ENCODE measurements around the gene XBP1. TPM values are rescaled to one million over a fixed set of nuclear protein-coding genes. Genes with fewer than 3 reads are reported as not detected.

The XBP1 gene
- total and polyA plus RNA-seq, 2 of the 8 experiments (the other 6 are each of a cell fraction or from before 2014, with no cell fraction given), result 99.8 to 131 TPM

DNA sequence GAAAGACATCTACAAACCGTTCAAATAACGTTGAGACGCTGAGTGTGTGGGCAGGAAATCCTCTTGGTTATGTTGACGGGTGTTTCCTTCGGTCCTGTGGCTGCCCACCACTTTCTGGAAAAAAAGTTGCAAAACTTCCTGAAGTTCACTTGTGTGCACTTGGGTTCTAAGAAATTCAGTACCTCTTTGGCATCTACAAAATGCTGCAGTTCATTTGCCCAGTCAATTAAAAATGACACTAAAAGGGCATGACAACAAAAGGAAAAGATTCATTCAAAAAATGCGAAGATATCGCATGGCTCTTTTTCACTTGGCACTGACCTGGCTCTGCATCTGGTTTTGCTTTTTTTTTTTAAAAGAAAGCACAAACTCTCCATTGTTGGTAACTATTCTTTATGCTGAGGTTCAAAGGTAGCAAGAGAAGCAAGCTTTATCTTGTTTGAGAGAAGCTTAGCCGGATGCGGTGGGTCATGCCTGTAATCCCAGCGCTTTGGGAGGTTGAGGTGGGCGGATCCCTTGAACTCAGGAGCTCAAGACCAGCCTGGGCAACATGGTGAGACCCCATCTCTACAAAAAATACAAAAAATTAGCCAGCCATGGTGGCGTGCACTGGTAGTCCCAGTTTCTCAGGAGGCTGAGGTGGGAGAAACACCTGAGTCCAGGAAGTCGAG, 10.6 kb upstream of the XBP1 start (continued):
- TF ChIP-seq, protein P1, sequence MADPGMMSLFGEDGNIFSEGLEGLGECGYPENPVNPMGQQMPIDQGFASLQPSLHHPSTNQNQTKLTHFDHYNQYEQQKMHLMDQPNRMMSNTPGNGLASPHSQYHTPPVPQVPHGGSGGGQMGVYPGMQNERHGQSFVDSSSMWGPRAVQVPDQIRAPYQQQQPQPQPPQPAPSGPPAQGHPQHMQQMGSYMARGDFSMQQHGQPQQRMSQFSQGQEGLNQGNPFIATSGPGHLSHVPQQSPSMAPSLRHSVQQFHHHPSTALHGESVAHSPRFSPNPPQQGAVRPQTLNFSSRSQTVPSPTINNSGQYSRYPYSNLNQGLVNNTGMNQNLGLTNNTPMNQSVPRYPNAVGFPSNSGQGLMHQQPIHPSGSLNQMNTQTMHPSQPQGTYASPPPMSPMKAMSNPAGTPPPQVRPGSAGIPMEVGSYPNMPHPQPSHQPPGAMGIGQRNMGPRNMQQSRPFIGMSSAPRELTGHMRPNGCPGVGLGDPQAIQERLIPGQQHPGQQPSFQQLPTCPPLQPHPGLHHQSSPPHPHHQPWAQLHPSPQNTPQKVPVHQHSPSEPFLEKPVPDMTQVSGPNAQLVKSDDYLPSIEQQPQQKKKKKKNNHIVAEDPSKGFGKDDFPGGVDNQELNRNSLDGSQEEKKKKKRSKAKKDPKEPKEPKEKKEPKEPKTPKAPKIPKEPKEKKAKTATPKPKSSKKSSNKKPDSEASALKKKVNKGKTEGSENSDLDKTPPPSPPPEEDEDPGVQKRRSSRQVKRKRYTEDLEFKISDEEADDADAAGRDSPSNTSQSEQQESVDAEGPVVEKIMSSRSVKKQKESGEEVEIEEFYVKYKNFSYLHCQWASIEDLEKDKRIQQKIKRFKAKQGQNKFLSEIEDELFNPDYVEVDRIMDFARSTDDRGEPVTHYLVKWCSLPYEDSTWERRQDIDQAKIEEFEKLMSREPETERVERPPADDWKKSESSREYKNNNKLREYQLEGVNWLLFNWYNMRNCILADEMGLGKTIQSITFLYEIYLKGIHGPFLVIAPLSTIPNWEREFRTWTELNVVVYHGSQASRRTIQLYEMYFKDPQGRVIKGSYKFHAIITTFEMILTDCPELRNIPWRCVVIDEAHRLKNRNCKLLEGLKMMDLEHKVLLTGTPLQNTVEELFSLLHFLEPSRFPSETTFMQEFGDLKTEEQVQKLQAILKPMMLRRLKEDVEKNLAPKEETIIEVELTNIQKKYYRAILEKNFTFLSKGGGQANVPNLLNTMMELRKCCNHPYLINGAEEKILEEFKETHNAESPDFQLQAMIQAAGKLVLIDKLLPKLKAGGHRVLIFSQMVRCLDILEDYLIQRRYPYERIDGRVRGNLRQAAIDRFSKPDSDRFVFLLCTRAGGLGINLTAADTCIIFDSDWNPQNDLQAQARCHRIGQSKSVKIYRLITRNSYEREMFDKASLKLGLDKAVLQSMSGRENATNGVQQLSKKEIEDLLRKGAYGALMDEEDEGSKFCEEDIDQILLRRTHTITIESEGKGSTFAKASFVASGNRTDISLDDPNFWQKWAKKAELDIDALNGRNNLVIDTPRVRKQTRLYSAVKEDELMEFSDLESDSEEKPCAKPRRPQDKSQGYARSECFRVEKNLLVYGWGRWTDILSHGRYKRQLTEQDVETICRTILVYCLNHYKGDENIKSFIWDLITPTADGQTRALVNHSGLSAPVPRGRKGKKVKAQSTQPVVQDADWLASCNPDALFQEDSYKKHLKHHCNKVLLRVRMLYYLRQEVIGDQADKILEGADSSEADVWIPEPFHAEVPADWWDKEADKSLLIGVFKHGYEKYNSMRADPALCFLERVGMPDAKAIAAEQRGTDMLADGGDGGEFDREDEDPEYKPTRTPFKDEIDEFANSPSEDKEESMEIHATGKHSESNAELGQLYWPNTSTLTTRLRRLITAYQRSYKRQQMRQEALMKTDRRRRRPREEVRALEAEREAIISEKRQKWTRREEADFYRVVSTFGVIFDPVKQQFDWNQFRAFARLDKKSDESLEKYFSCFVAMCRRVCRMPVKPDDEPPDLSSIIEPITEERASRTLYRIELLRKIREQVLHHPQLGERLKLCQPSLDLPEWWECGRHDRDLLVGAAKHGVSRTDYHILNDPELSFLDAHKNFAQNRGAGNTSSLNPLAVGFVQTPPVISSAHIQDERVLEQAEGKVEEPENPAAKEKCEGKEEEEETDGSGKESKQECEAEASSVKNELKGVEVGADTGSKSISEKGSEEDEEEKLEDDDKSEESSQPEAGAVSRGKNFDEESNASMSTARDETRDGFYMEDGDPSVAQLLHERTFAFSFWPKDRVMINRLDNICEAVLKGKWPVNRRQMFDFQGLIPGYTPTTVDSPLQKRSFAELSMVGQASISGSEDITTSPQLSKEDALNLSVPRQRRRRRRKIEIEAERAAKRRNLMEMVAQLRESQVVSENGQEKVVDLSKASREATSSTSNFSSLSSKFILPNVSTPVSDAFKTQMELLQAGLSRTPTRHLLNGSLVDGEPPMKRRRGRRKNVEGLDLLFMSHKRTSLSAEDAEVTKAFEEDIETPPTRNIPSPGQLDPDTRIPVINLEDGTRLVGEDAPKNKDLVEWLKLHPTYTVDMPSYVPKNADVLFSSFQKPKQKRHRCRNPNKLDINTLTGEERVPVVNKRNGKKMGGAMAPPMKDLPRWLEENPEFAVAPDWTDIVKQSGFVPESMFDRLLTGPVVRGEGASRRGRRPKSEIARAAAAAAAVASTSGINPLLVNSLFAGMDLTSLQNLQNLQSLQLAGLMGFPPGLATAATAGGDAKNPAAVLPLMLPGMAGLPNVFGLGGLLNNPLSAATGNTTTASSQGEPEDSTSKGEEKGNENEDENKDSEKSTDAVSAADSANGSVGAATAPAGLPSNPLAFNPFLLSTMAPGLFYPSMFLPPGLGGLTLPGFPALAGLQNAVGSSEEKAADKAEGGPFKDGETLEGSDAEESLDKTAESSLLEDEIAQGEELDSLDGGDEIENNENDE (IDR thresholded peaks at IDR 0.05; ENCODE audit: insufficient replicate concordance, low read length), result no peak
- TF ChIP-seq RNF2 (IDR thresholded peaks at IDR 0.05; ENCODE audit: borderline replicate concordance, low read depth, low read length, missing control alignments, poor library complexity, severe bottlenecking) (no peak), ASH2L (IDR thresholded peaks at IDR 0.05; ENCODE audit: low read length) (no peak), HDAC2 (IDR thresholded peaks at IDR 0.05; ENCODE audit: borderline replicate concordance in 1 of 2, low read depth in 2 of 2, low read length in 2 of 2) (no peak), TAF7 (optimal IDR thresholded peaks at IDR 0.05; ENCODE audit: borderline replicate concordance, low read depth, low read length) (no peak), NANOG (IDR thresholded peaks at IDR 0.05; ENCODE audit: insufficient read depth, low read depth, low read length, poor library complexity, severe bottlenecking) (no peak), PHF8 (conservative IDR thresholded peaks at IDR 0.05; ENCODE audit: low read depth, low read length) (no peak)
- TF ChIP-seq, protein P2, sequence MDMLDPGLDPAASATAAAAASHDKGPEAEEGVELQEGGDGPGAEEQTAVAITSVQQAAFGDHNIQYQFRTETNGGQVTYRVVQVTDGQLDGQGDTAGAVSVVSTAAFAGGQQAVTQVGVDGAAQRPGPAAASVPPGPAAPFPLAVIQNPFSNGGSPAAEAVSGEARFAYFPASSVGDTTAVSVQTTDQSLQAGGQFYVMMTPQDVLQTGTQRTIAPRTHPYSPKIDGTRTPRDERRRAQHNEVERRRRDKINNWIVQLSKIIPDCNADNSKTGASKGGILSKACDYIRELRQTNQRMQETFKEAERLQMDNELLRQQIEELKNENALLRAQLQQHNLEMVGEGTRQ (IDR thresholded peaks at IDR 0.05; ENCODE audit: low read length), result no peak

Measured in H1 (cell line).